Vagina (tissue), 2 donors: ENCODE data around the gene ANKRD33.

Experiments used
- CTCF ChIP-seq, 3 experiments: fragments of 450-650 bp in 2 of 3; fragments of 200-600 bp in 1 of 3; sonication (generic) in 1 of 3; IDR thresholded peaks; one replicate each; pipeline ENCODE4 v1.5.1; 2017 to 2019; ENCODE audit warnings: antibody characterized with exemption in 3 of 3, mild to moderate bottlenecking in 2 of 3, moderate library complexity in 2 of 3
- POLR2A ChIP-seq, 2 donors: fragments of 450-650 bp; IDR thresholded peaks; one replicate each; pipeline ENCODE4 v1.6.1; 2017; ENCODE audit warnings: antibody characterized with exemption in 2 of 2, mild to moderate bottlenecking in 2 of 2, moderate library complexity in 2 of 2
- POLR2AphosphoS5 ChIP-seq, 2 donors: sonication (generic); formaldehyde crosslinking; IDR thresholded peaks; one replicate each; pipeline ENCODE4 v1.9.0; 2017; ENCODE audit warnings: antibody characterized with exemption in 2 of 2, mild to moderate bottlenecking in 2 of 2, low read depth in 1 of 2; ENCODE audit not compliant: insufficient read depth in 1 of 2

GRCh38 chr12:51898937-51899336 lies 11.0 kb downstream of the ANKRD33 start:
- TF ChIP-seq CTCF (IDR thresholded peaks at IDR 0.05), result no peak
- TF ChIP-seq POLR2A (IDR thresholded peaks at IDR 0.05), result no peak
- TF ChIP-seq POLR2AphosphoS5 (IDR thresholded peaks at IDR 0.05; ENCODE audit: insufficient read depth in 1 of 2, low read depth in 1 of 2), result no peak
